Hepatocyte (in vitro differentiated cells): ENCODE data around the gene ASIC2. TPM values are rescaled to one million over a fixed set of nuclear protein-coding genes. Genes with fewer than 3 reads are reported as not detected.

Experiments
- DNase-seq: peaks from one replicate; pipeline ENCODE4 v3.0.0-alpha.2; 2016; ENCODE audit warnings: low spot score
- H2AFZ ChIP-seq: fragments of 200-600 bp; sonication (generic); 2 replicates; pipeline ENCODE4 v1.6.0; 2016; ENCODE audit warnings: antibody characterized with exemption, mild to moderate bottlenecking
- H3K27ac ChIP-seq: fragments of 200-600 bp; sonication (generic); 2 replicates; pipeline ENCODE4 v1.5.1; 2016; ENCODE audit warnings: mild to moderate bottlenecking
- H3K27me3 ChIP-seq: fragments of 200-600 bp; sonication (generic); 2 replicates; pipeline ENCODE4 v1.6.1; 2016
- H3K36me3 ChIP-seq: fragments of 200-600 bp; sonication (generic); replicated peaks from 2 replicates; pipeline ENCODE4 v1.5.1; 2016; ENCODE audit warnings: low read depth; ENCODE audit not compliant: insufficient read depth
- H3K4me1 ChIP-seq: fragments of 200-600 bp; sonication (generic); 2 replicates; pipeline ENCODE4 v1.5.1; 2016; ENCODE audit warnings: mild to moderate bottlenecking, moderate library complexity; ENCODE audit not compliant: insufficient read depth
- H3K4me2 ChIP-seq: fragments of 200-600 bp; sonication (generic); 2 replicates; pipeline ENCODE4 v1.6.0; 2016
- H3K4me3 ChIP-seq: fragments of 200-600 bp; sonication (generic); 2 replicates; pipeline ENCODE4 v1.5.1; 2016; ENCODE audit warnings: mild to moderate bottlenecking
- H3K79me2 ChIP-seq: fragments of 200-600 bp; sonication (generic); 2 replicates; pipeline ENCODE4 v1.6.0; 2017; ENCODE audit warnings: mild to moderate bottlenecking
- H3K9me2 ChIP-seq: fragments of 200-600 bp; sonication (generic); replicated peaks from 2 replicates; pipeline ENCODE4 v1.6.0; 2017; ENCODE audit warnings: mild to moderate bottlenecking; ENCODE audit not compliant: insufficient read depth
- H3K9me3 ChIP-seq: fragments of 200-600 bp; sonication (generic); 2 replicates; pipeline ENCODE4 v1.5.1; 2016; ENCODE audit warnings: low read depth, mild to moderate bottlenecking
- H4K20me1 ChIP-seq: fragments of 200-600 bp; sonication (generic); 2 replicates; pipeline ENCODE4 v1.6.0; 2016; ENCODE audit warnings: mild to moderate bottlenecking; ENCODE audit not compliant: insufficient read depth, poor library complexity, severe bottlenecking
- CTCF ChIP-seq: fragments of 200-600 bp; sonication (generic); IDR thresholded peaks from 2 replicates; pipeline ENCODE4 v1.5.1; 2016; ENCODE audit warnings: antibody characterized with exemption, mild to moderate bottlenecking; ENCODE audit not compliant: poor library complexity
- EZH2 ChIP-seq: fragments of 200-600 bp; sonication (generic); IDR thresholded peaks from 2 replicates; pipeline ENCODE4 v1.6.1; 2016; ENCODE audit warnings: antibody characterized with exemption, mild to moderate bottlenecking, borderline replicate concordance
- EZH2phosphoT487 ChIP-seq: fragments of 200-600 bp; sonication (generic); IDR thresholded peaks from one replicate; pipeline ENCODE4 v1.6.1; 2018; ENCODE audit warnings: antibody characterized with exemption, mild to moderate bottlenecking, low read depth, moderate library complexity; ENCODE audit not compliant: unreplicated experiment, severe bottlenecking
- WGBS: methylation state at CpG from one replicate; pipeline ENCODE4 v1.1.6; 2016; ENCODE audit warnings: low lambda C conversion rate; ENCODE audit errors: missing lambda C conversion rate; 5-methylcytosine and 5-hydroxymethylcytosine counted together
- polyA plus RNA-seq: library from polyadenylated mRNA; unstranded; fragments of >200 nt; fragmentation: Nextera tagmentation; extraction: Ambion mirVana; gene quantifications from 2 replicates; pipeline ENCODE4 v1.2.1, GENCODE V29; 2016
- total RNA-seq: library from RNA; depleted of rRNA; stranded (reverse); fragments of >200 nt; gene quantifications from 2 replicates; pipeline ENCODE4 v1.2.3, GENCODE V29; 2014

ASIC2 gene
- total and polyA plus RNA-seq, 2 experiments from 2014 or later = 2.3 to 3.3 TPM

GRCh38 chr17:33204156-33204555 is 88.9 kb downstream of the ASIC2 start:
- 81% methylated on average over 3 of the region's 3 CpGs for WGBS

DNA sequence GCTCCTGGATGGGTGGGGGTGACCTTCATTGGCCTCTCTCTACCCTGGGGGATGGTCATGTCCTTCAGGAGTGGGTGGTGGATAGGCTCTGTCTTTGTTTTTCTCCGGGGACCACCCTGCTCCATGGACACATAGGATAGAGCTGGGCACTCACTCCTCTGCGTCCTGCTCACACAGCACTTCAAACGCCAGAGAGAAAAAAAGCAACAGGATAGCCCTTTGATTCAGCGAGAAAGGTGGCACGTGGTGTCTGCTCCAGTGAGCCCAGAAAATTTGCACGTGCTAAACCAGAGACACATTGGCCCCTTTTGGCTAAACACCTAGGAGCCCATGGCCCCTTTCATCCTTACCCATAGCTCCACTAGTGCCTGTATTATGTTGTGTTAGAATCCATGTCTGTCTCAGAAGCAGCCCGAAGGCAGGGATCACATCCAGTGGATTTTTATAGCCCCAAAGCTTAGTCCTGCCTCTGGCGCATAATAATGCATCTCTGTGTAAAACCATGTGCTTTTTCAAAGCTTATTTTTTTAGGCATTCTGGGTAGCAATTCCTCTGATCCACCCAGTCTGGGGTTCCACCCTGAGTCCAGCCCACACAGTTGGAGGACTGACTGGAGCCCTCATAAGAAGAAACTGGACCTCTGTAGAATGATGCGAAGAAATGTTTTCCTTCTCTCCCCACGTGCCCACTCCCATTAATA is 90.1 kb downstream of the ASIC2 start:
- no peak for TF ChIP-seq EZH2phosphoT487
- no peak for TF ChIP-seq CTCF
- TF ChIP-seq EZH2 = no peak
- Histone ChIP-seq H3K9me3 (no peaks in the 10 kb centered on the region), H3K4me1 (no peaks in the 10 kb centered on the region), H4K20me1 (no peaks in the 10 kb centered on the region), H3K4me2 (no peak overlapping the region), H2AFZ (no peak overlapping the region), H3K9me2 (no peaks in the 10 kb centered on the region), H3K4me3 (no peak overlapping the region), H3K36me3 (no peaks in the 10 kb centered on the region), H3K79me2 (no peaks in the 10 kb centered on the region), H3K27me3 (no peaks in the 10 kb centered on the region), H3K27ac (no peak overlapping the region)
- no peak for DNase-seq
- WGBS = 81% methylated on average over 10 of the region's 10 CpGs

More at GRCh38 chr17:33204156-33204555, 88.9 kb downstream of the ASIC2 start:
- TF ChIP-seq EZH2phosphoT487 (no peak), CTCF (no peak), EZH2 (no peak)
- H3K36me3 ChIP-seq = no peaks in the 10 kb centered on the region
- H4K20me1 ChIP-seq = no peaks in the 10 kb centered on the region
- no peaks in the 10 kb centered on the region for H3K79me2 ChIP-seq
- DNase-seq = no peak
- H3K9me2 ChIP-seq = no peaks in the 10 kb centered on the region
- no peak overlapping the region for H3K4me3 ChIP-seq
- no peak overlapping the region for H3K4me2 ChIP-seq
- H3K27ac ChIP-seq = no peak overlapping the region
- H3K27me3 ChIP-seq = no peaks in the 10 kb centered on the region
- no peaks in the 10 kb centered on the region for H3K9me3 ChIP-seq
- H2AFZ ChIP-seq = no peak overlapping the region
- H3K4me1 ChIP-seq = no peaks in the 10 kb centered on the region

GRCh38 chr17:33202021-33202420 is 91.1 kb downstream of the ASIC2 start:
- Histone ChIP-seq H4K20me1 (no peaks in the 10 kb centered on the region), H3K27me3 (no peaks in the 10 kb centered on the region), H3K27ac (no peak overlapping the region), H2AFZ (no peak overlapping the region), H3K4me1 (no peaks in the 10 kb centered on the region), H3K9me2 (no peaks in the 10 kb centered on the region), H3K79me2 (no peaks in the 10 kb centered on the region), H3K9me3 (no peaks in the 10 kb centered on the region), H3K4me3 (no peak overlapping the region), H3K4me2 (no peak overlapping the region), H3K36me3 (no peaks in the 10 kb centered on the region)
- WGBS = 59% methylated on average over 6 of the region's 7 CpGs
- DNase-seq = no peak
- TF ChIP-seq EZH2phosphoT487 (no peak), EZH2 (no peak), CTCF (no peak)
